K562 (cell line): ENCODE results near the gene ANO2. TPM values are rescaled to one million over a fixed set of nuclear protein-coding genes. Genes with fewer than 3 reads are reported as not detected.

Experiments used
- ATAC-seq: fragments of 200-7000 bp; cut with Tn5 transposase; 3 replicates; pipeline ENCODE4 v1.9.1; 2020; ENCODE audit warnings: moderate library complexity
- BruUV-seq: library from RNA; stranded (reverse); fragments of 400-500 nt; replicated peaks from 2 replicates; lab custom pipeline; 2021; lab: Mats Ljungman, UMichigan
- CTCF ChIA-PET: fragments of 300-600 bp; formaldehyde crosslinking; extraction: SDS; loops from one replicate; lab custom pipeline; 2021; ENCODE audit warnings: low intra/inter-chr PET ratio; lab: Yijun Ruan, JAX
- POLR2A ChIA-PET: fragments of 300-600, 350-650 bp; sonication (Branson Sonifier 250); formaldehyde crosslinking; extraction: SDS; loops from one replicate; lab custom pipeline; 2021; ENCODE audit warnings: antibody characterized with exemption, inconsistent platforms; lab: Yijun Ruan, JAX
- DNase-seq, 4 experiments: peaks; one replicate each; pipeline versions ENCODE4 v3.0.0 to v3.0.0-alpha.2; 2011 to 2018; ENCODE audit warnings: low spot score in 3 of 4, mixed read lengths in 3 of 4; ENCODE audit errors: extremely low read depth in 1 of 4
- FAIRE-seq: peaks from 2 replicates; lab custom pipeline; 2011; peaks lifted over from hg19 to GRCh38; lab: Jason Lieb, UNC
- H2AFZ ChIP-seq: 2 replicates; pipeline ENCODE4 v1.6.0; 2011; ENCODE audit warnings: low read depth, low read length, control low read depth, inconsistent platforms
- H3K27ac ChIP-seq: fragments of 200-600 bp; 3 replicates; pipeline ENCODE4 v1.8.0; 2011; ENCODE audit warnings: low read depth, mild to moderate bottlenecking, control low read depth, inconsistent platforms, low read length, moderate library complexity, mixed read lengths; ENCODE audit errors: extremely low read depth
- H3K27me3 ChIP-seq, 2 experiments: fragments of 300-600 bp in 1 of 2; 2 replicates in 1 of 2; 3 replicates in 1 of 2; pipeline versions ENCODE4 v1.6.0 to v1.8.0; 2011; ENCODE audit warnings: inconsistent platforms in 2 of 2, low read length in 2 of 2, mild to moderate bottlenecking in 1 of 2, mixed read lengths in 1 of 2, moderate library complexity in 1 of 2; ENCODE audit not compliant: control insufficient read depth in 2 of 2, insufficient read depth in 2 of 2
- H3K36me3 ChIP-seq: fragments of 300-600 bp; 3 replicates; pipeline ENCODE4 v1.8.0; 2011; ENCODE audit warnings: mild to moderate bottlenecking, low read length, inconsistent platforms; ENCODE audit not compliant: control insufficient read depth, insufficient read depth
- H3K4me1 ChIP-seq, 2 experiments: fragments of 200-600 bp in 1 of 2; replicated peaks in 1 of 2; 2 replicates in 1 of 2; 3 replicates in 1 of 2; pipeline versions ENCODE4 v1.5.1 to v1.8.0; 2011; ENCODE audit warnings: inconsistent platforms in 2 of 2, low read length in 2 of 2, mild to moderate bottlenecking in 1 of 2, mixed read lengths in 1 of 2, moderate library complexity in 1 of 2; ENCODE audit not compliant: control insufficient read depth in 2 of 2, insufficient read depth in 2 of 2
- H3K4me2 ChIP-seq: 2 replicates; pipeline ENCODE4 v1.6.1; 2011; ENCODE audit warnings: low read length, control low read depth, inconsistent platforms, mixed read lengths; ENCODE audit not compliant: insufficient read depth
- H3K4me3 ChIP-seq: fragments of 200-600 bp; sonication (generic), shearing (Covaris generic); 2 replicates; pipeline ENCODE4 v1.5.1; 2016; ENCODE audit warnings: control low read depth, inconsistent platforms
- H3K79me2 ChIP-seq: fragments of 200-600 bp; 3 replicates; pipeline ENCODE4 v1.8.0; 2011; ENCODE audit warnings: low read length, inconsistent platforms; ENCODE audit not compliant: control insufficient read depth, insufficient read depth
- H3K9ac ChIP-seq, 2 experiments: 2 replicates each; pipeline versions ENCODE4 v1.6.0 to v1.6.1; 2011; ENCODE audit warnings: low read depth in 2 of 2, low read length in 2 of 2, control low read depth in 1 of 2, inconsistent platforms in 1 of 2, mild to moderate bottlenecking in 1 of 2, mixed read lengths in 1 of 2; ENCODE audit not compliant: insufficient read depth in 1 of 2
- H3K9me1 ChIP-seq: one replicate; pipeline ENCODE4 v1.6.0; 2011; ENCODE audit warnings: inconsistent platforms, mild to moderate bottlenecking, low read length, moderate library complexity; ENCODE audit not compliant: control insufficient read depth, insufficient read depth
- H3K9me3 ChIP-seq: replicated peaks from 2 replicates; pipeline ENCODE4 v1.5.1; 2011; ENCODE audit warnings: low read depth, low read length, inconsistent platforms; ENCODE audit not compliant: control insufficient read depth, insufficient read depth
- H4K20me1 ChIP-seq: replicated peaks from 2 replicates; pipeline ENCODE4 v1.6.1; 2011; ENCODE audit warnings: low read length, inconsistent platforms, mixed read lengths; ENCODE audit not compliant: control insufficient read depth, insufficient read depth
- CHCHD3 ChIP-seq: fragments of 250-450 bp; sonication (Bioruptor Pico); IDR thresholded peaks from 2 replicates; pipeline ENCODE4 v2.1.2; 2022; ENCODE audit warnings: mild to moderate bottlenecking
- E2F4 ChIP-seq: sonication (generic); formaldehyde crosslinking; IDR thresholded peaks from 2 replicates; pipeline ENCODE4 v1.8.0; 2022; ENCODE audit warnings: mild to moderate bottlenecking, low read depth, missing genetic modification reagents
- HMGN3 ChIP-seq: IDR thresholded peaks from 2 replicates; pipeline ENCODE4 v1.6.1; 2011; ENCODE audit warnings: borderline replicate concordance, low read depth, mild to moderate bottlenecking, mixed read lengths, low read length; ENCODE audit not compliant: insufficient read length; ENCODE audit errors: extremely low read depth
- HNRNPH1 ChIP-seq: fragments of 200-400 bp; formaldehyde crosslinking; optimal IDR thresholded peaks from 2 replicates; pipeline ENCODE3; 2017; ENCODE audit warnings: low read depth, mild to moderate bottlenecking, low read length, moderate library complexity
- HSF4 ChIP-seq: fragments of 250-450 bp; sonication (Bioruptor Pico); IDR thresholded peaks from 2 replicates; pipeline ENCODE4 v2.1.2; 2022; ENCODE audit warnings: mild to moderate bottlenecking, moderate library complexity, borderline replicate concordance
- NFE2L1 ChIP-seq: fragments of 450-650 bp; IDR thresholded peaks from 2 replicates; pipeline ENCODE4 v1.6.1; 2016; ENCODE audit warnings: missing genetic modification characterization, low read depth, mild to moderate bottlenecking, missing compliant biosample characterization, moderate library complexity, borderline replicate concordance
- NR2C2 ChIP-seq, 2 experiments: fragments of 200-800 bp in 1 of 2; sonication (Bioruptor generic) in 1 of 2; sonication (generic) in 1 of 2; formaldehyde crosslinking in 1 of 2; IDR thresholded peaks; 2 replicates each; pipeline versions ENCODE4 v1.6.1 to v1.8.0; 2016 to 2022; ENCODE audit warnings: mild to moderate bottlenecking in 1 of 2, missing compliant biosample characterization in 1 of 2, missing genetic modification characterization in 1 of 2, missing genetic modification reagents in 1 of 2
- RNF219 ChIP-seq: fragments of 250-450 bp; sonication (Bioruptor Pico); IDR thresholded peaks from 2 replicates; pipeline ENCODE4 v1.5.0; 2022; ENCODE audit warnings: mild to moderate bottlenecking
- TEAD2 ChIP-seq: fragments of 450-650 bp; IDR thresholded peaks from 2 replicates; pipeline ENCODE4 v1.6.1; 2016; ENCODE audit warnings: missing genetic modification characterization, control low read depth, missing compliant biosample characterization
- ZNF224 ChIP-seq: sonication (generic); formaldehyde crosslinking; IDR thresholded peaks from 2 replicates; pipeline ENCODE4 v1.8.0; 2022; ENCODE audit warnings: mild to moderate bottlenecking, missing genetic modification reagents
- ZNF274 ChIP-seq: IDR thresholded peaks from 2 replicates; pipeline ENCODE4 v1.6.1; 2011; ENCODE audit warnings: low read depth, mild to moderate bottlenecking, low read length, moderate library complexity, borderline replicate concordance
- ZNF444 ChIP-seq: fragments of 250-450 bp; sonication (Bioruptor Pico); IDR thresholded peaks from 2 replicates; pipeline ENCODE4 v1.4.0; 2020; ENCODE audit warnings: mild to moderate bottlenecking, moderate library complexity
- WGBS: fragments of 100-300 bp; shearing (Covaris generic); methylation state at CpG from one replicate; pipeline ENCODE4 v1.1.6; 2016; ENCODE audit warnings: low coverage, mixed read lengths; ENCODE audit not compliant: insufficient coverage; ENCODE audit errors: missing lambda C conversion rate; 5-methylcytosine and 5-hydroxymethylcytosine counted together
- in situ Hi-C: fragments of 300-500 bp; cut with MboI; formaldehyde crosslinking; loops from 4 replicates; pipeline ENCODE4 v1.15.0; 2018; ENCODE audit warnings: inconsistent platforms, mixed read lengths
- intact Hi-C: fragments of 100-400 bp; cut with micrococcal nuclease; formaldehyde crosslinking; loops from 2 replicates; pipeline ENCODE4 v1.14.2; 2022
- polyA plus RNA-seq, 8 experiments: library from polyadenylated mRNA; depleted of rRNA in 4 of 8; stranded (reverse) in 5 of 8; unstranded in 3 of 8; fragments of >200 nt; fragmentation: Nextera tagmentation in 2 of 8; fragmentation: Illumina TruSeq in 1 of 8; extraction: Ambion mirVana in 2 of 8; extraction: Trizol in 1 of 8; gene quantifications; 2 replicates each; pipeline versions ENCODE4 v1.2.1 to v1.2.3, GENCODE V29; 2011 to 2014; ENCODE audit warnings: inconsistent platforms in 1 of 8, missing spikeins in 1 of 8
- total RNA-seq, 7 experiments: library from RNA; depleted of rRNA in 6 of 7; stranded (reverse); fragments of >200 nt in 6 of 7; fragmentation: Illumina TruSeq in 2 of 7; extraction: Trizol in 2 of 7; gene quantifications; 2 replicates each; pipeline versions ENCODE4 v1.2.1 to v1.2.3, GENCODE V29; 2011 to 2021; ENCODE audit warnings: low replicate concordance in 1 of 7
- TF ChIP-seq, protein P1 (sequence below), 2 experiments: fragments of 150-350 bp in 1 of 2; IDR thresholded peaks; 2 replicates each; pipeline ENCODE4 v1.6.1; 2012 to 2016; ENCODE audit warnings: low read depth in 2 of 2, low read length in 2 of 2, mild to moderate bottlenecking in 1 of 2, moderate library complexity in 1 of 2
- TF ChIP-seq, protein P2 (sequence below): fragments of 450-650 bp; formaldehyde crosslinking; IDR thresholded peaks from 2 replicates; pipeline ENCODE4 v1.4.0; 2022; ENCODE audit warnings: mild to moderate bottlenecking, moderate library complexity

Gene ANO2
- total and polyA plus RNA-seq, 9 of the 15 experiments (the other 6 are each of a cell fraction or from before 2014, with no cell fraction given): 0.64 TPM; not detected in 8

DNA sequence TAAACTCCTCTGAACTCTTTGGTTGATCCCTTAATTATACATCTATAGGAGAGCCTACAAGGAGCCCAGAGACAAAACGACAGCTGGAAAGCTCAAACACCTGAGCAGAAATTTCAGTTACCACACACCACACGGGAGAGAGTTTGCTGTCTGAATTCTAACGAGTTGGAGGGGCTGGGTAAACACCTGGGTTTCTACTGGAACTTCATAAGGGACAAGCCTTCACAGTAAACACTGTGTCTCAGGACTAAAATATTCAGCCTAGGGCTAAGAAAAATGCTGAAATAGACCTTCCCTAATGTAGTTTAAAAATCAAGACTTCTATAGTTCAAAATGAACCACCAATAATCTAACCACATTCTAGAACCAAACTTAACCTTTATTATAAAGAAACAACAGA, 9.6 kb upstream of the ANO2 start:
- FAIRE-seq (no peak), ATAC-seq (no peak), DNase-seq (no peak)
- no peaks in the 10 kb centered on the region for H3K9me1 ChIP-seq
- H3K79me2 ChIP-seq: no peaks in the 10 kb centered on the region
- no peak overlapping the region for H2AFZ ChIP-seq
- no peak overlapping the region for H3K27ac ChIP-seq
- CTCF ChIA-PET: no interaction called here
- no peaks in the 10 kb centered on the region for H3K9me3 ChIP-seq
- no peak overlapping the region for H3K4me2 ChIP-seq
- no peaks in the 10 kb centered on the region for H3K27me3 ChIP-seq
- H3K4me3 ChIP-seq: no peak overlapping the region
- BruUV-seq: no TSS peak
- no peaks in the 10 kb centered on the region for H4K20me1 ChIP-seq
- intact Hi-C loops: no loop called here
- 0% methylated on average over 3 of the region's 3 CpGs for WGBS
- no peaks in the 10 kb centered on the region for H3K36me3 ChIP-seq
- in situ Hi-C loops: no loop called here
- no peaks in the 10 kb centered on the region for H3K4me1 ChIP-seq
- H3K9ac ChIP-seq: no peak overlapping the region
- POLR2A ChIA-PET: interaction anchor here (1.4 kb wide), 1 partner anchor 17 kb away, joined by 3 read pairs; no protein-coding TSS in a partner anchor
- no peak for TF ChIP-seq ZNF444 (CRISPR knock-in tag)
- TF ChIP-seq ZNF224 (CRISPR knock-in tag): no peak
- TF ChIP-seq HSF4 (CRISPR knock-in tag): no peak
- TF ChIP-seq, protein P1, sequence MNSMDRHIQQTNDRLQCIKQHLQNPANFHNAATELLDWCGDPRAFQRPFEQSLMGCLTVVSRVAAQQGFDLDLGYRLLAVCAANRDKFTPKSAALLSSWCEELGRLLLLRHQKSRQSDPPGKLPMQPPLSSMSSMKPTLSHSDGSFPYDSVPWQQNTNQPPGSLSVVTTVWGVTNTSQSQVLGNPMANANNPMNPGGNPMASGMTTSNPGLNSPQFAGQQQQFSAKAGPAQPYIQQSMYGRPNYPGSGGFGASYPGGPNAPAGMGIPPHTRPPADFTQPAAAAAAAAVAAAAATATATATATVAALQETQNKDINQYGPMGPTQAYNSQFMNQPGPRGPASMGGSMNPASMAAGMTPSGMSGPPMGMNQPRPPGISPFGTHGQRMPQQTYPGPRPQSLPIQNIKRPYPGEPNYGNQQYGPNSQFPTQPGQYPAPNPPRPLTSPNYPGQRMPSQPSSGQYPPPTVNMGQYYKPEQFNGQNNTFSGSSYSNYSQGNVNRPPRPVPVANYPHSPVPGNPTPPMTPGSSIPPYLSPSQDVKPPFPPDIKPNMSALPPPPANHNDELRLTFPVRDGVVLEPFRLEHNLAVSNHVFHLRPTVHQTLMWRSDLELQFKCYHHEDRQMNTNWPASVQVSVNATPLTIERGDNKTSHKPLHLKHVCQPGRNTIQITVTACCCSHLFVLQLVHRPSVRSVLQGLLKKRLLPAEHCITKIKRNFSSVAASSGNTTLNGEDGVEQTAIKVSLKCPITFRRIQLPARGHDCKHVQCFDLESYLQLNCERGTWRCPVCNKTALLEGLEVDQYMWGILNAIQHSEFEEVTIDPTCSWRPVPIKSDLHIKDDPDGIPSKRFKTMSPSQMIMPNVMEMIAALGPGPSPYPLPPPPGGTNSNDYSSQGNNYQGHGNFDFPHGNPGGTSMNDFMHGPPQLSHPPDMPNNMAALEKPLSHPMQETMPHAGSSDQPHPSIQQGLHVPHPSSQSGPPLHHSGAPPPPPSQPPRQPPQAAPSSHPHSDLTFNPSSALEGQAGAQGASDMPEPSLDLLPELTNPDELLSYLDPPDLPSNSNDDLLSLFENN (IDR thresholded peaks at IDR 0.05; ENCODE audit: low read depth in 2 of 2, low read length in 2 of 2): no peak
- TF ChIP-seq HNRNPH1: no peak
- TF ChIP-seq CHCHD3: no peak
- TF ChIP-seq, protein P2, sequence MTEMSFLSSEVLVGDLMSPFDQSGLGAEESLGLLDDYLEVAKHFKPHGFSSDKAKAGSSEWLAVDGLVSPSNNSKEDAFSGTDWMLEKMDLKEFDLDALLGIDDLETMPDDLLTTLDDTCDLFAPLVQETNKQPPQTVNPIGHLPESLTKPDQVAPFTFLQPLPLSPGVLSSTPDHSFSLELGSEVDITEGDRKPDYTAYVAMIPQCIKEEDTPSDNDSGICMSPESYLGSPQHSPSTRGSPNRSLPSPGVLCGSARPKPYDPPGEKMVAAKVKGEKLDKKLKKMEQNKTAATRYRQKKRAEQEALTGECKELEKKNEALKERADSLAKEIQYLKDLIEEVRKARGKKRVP (CRISPR knock-in tag): no peak
- no peak for TF ChIP-seq ZNF274
- no peak for TF ChIP-seq NR2C2 (CRISPR knock-in tag; IDR thresholded peaks at IDR 0.05)
- no peak for TF ChIP-seq NR2C2 (tag; IDR thresholded peaks at IDR 0.05)
- no peak for TF ChIP-seq TEAD2 (tag)
- no peak for TF ChIP-seq E2F4 (CRISPR knock-in tag)
- TF ChIP-seq RNF219: no peak
- no peak for TF ChIP-seq HMGN3
- no peak for TF ChIP-seq NFE2L1 (tag)
